Keratinocyte (primary cell): ENCODE measurements around the gene ZMIZ1. TPM values are rescaled to one million over a fixed set of nuclear protein-coding genes. Genes with fewer than 3 reads are reported as not detected.

Experiments
- DNase-seq: peaks from one replicate; pipeline ENCODE4 v3.0.0-alpha.2; 2011; ENCODE audit warnings: low read depth, missing footprints, low spot score
- FAIRE-seq: peaks from 2 replicates; lab custom pipeline; 2011; peaks lifted over from hg19 to GRCh38; lab: Jason Lieb, UNC
- H2AFZ ChIP-seq: 2 replicates; pipeline ENCODE4 v1.6.0; 2012; ENCODE audit warnings: low read length, control low read depth, inconsistent platforms; ENCODE audit not compliant: control insufficient read depth
- H3K27ac ChIP-seq: 2 replicates; pipeline ENCODE4 v1.5.1; 2011; ENCODE audit warnings: low read length; ENCODE audit not compliant: control insufficient read depth, insufficient read depth
- H3K27me3 ChIP-seq: 3 replicates; pipeline ENCODE4 v1.6.0; 2011; ENCODE audit warnings: low read length; ENCODE audit not compliant: control insufficient read depth, insufficient read depth; ENCODE audit errors: extremely low read depth
- H3K36me3 ChIP-seq, 2 experiments: 2 replicates in 1 of 2; 3 replicates in 1 of 2; pipeline ENCODE4 v1.5.1; 2011; ENCODE audit warnings: low read length in 2 of 2, mild to moderate bottlenecking in 1 of 2; ENCODE audit not compliant: control insufficient read depth in 2 of 2, insufficient read depth in 2 of 2; ENCODE audit errors: extremely low read depth in 1 of 2
- H3K4me1 ChIP-seq: 3 replicates; pipeline ENCODE4 v1.5.1; 2011; ENCODE audit warnings: low read length; ENCODE audit not compliant: control insufficient read depth, insufficient read depth; ENCODE audit errors: extremely low read depth
- H3K4me2 ChIP-seq: 3 replicates; pipeline ENCODE4 v1.6.0; 2011; ENCODE audit warnings: low read depth, low read length; ENCODE audit not compliant: control insufficient read depth, insufficient read depth; ENCODE audit errors: extremely low read depth
- H3K4me3 ChIP-seq, 3 experiments: fragments of 200-600 bp in 1 of 3; sonication (generic) in 1 of 3; 2 replicates in 2 of 3; 3 replicates in 1 of 3; pipeline ENCODE4 v1.5.1; 2011 to 2016; ENCODE audit warnings: low read length in 3 of 3, mild to moderate bottlenecking in 3 of 3, control low read depth in 2 of 3, inconsistent platforms in 1 of 3, low read depth in 1 of 3, mixed read lengths in 1 of 3, mixed run types in 1 of 3, moderate library complexity in 1 of 3; ENCODE audit not compliant: control insufficient read depth in 2 of 3, insufficient read depth in 2 of 3; ENCODE audit errors: extremely low read depth in 1 of 3
- H3K79me2 ChIP-seq: 2 replicates; pipeline ENCODE4 v1.6.0; 2012; ENCODE audit warnings: low read length; ENCODE audit not compliant: control insufficient read depth, insufficient read depth
- H3K9ac ChIP-seq: 3 replicates; pipeline ENCODE4 v1.6.0; 2011; ENCODE audit warnings: low read length; ENCODE audit not compliant: control insufficient read depth, insufficient read depth; ENCODE audit errors: extremely low read depth
- H3K9me1 ChIP-seq: 3 replicates; pipeline ENCODE4 v1.6.0; 2011; ENCODE audit warnings: low read length; ENCODE audit not compliant: control insufficient read depth, insufficient read depth; ENCODE audit errors: extremely low read depth
- H3K9me3 ChIP-seq: 2 replicates; pipeline ENCODE4 v1.5.1; 2012; ENCODE audit warnings: low read depth, low read length; ENCODE audit not compliant: control insufficient read depth
- H4K20me1 ChIP-seq: 3 replicates; pipeline ENCODE4 v1.6.0; 2011; ENCODE audit warnings: low read length; ENCODE audit not compliant: control insufficient read depth, insufficient read depth; ENCODE audit errors: extremely low read depth
- EZH2 ChIP-seq: IDR thresholded peaks from one replicate; pipeline ENCODE4 v1.6.1; 2012; ENCODE audit warnings: inconsistent platforms, mild to moderate bottlenecking, low read length, moderate library complexity
- dilution Hi-C: fragments of 300-500 bp; cut with MboI; formaldehyde crosslinking; loops from one replicate; pipeline ENCODE4 v1.7.0; 2020; ENCODE audit warnings: low sequenced_read_pairs; ENCODE audit not compliant: extremely low pct_ligation_motif_present
- polyA plus RNA-seq, 5 experiments: library from polyadenylated mRNA; depleted of rRNA in 3 of 5; stranded (reverse) in 3 of 5; stranded (forward) in 1 of 5; unstranded in 1 of 5; fragments of >200 nt; gene quantifications; 1 replicate in 1 of 5; 2 replicates in 3 of 5; 3 replicates in 1 of 5; pipeline versions ENCODE4 v1.2.1 to v1.2.3, GENCODE V29; 2011 to 2012; ENCODE audit warnings: missing spikeins in 2 of 5, low read depth in 1 of 5, low replicate concordance in 1 of 5
- TF ChIP-seq, protein P1 (sequence below), 3 experiments: IDR thresholded peaks in 1 of 3; conservative IDR thresholded peaks in 1 of 3; optimal IDR thresholded peaks in 1 of 3; 2 replicates in 2 of 3; 3 replicates in 1 of 3; pipeline versions ENCODE3 to v1.5.1; 2011; ENCODE audit warnings: low read length in 3 of 3, mild to moderate bottlenecking in 3 of 3, moderate library complexity in 2 of 3, control low read depth in 1 of 3, inconsistent platforms in 1 of 3; ENCODE audit not compliant: insufficient read depth in 2 of 3; ENCODE audit errors: extremely low read depth in 1 of 3

Gene ZMIZ1
- polyA plus RNA-seq, 1 donor (not counting 4 experiments of a cell fraction or from before 2014, with no cell fraction given), result 1.8 TPM

DNA sequence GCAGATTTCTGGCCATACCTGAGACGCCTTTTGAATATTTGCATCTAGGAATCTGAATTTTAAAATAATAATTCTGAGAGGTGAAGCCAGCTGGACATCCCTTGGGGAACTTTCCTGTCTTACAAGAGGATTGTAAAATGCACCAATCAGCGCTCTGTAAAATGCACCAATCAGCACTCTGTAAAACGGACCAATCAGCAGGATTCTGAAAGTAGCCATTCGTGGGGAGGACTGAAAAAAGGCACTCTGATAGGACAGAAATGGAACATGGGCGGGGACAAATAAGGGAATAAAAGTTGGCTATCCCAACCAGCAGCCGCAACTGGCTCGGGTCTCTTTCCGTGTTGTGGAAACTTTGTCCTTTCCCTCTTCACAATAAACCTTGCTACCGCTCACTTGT, 288.4 kb downstream of the ZMIZ1 start:
- Histone ChIP-seq H4K20me1 (peaks cover 14% of the 10 kb centered on the region), H3K36me3 (peaks cover 22 to 31% of the 10 kb centered on the region in 2 experiments), H3K4me2 (no peak overlapping the region), H3K9me1 (peaks cover 3% of the 10 kb centered on the region), H3K4me1 (no peaks in the 10 kb centered on the region), H3K9ac (no peak overlapping the region), H2AFZ (no peak overlapping the region), H3K4me3 (no peak overlapping the region), H3K27ac (no peak overlapping the region), H3K79me2 (peaks cover 8% of the 10 kb centered on the region), H3K9me3 (no peaks in the 10 kb centered on the region), H3K27me3 (no peaks in the 10 kb centered on the region)
- dilution Hi-C loops, result no loop called here
- DNase-seq, result no peak
- FAIRE-seq, result no peak
- TF ChIP-seq EZH2, result no peak
- TF ChIP-seq, protein P1, sequence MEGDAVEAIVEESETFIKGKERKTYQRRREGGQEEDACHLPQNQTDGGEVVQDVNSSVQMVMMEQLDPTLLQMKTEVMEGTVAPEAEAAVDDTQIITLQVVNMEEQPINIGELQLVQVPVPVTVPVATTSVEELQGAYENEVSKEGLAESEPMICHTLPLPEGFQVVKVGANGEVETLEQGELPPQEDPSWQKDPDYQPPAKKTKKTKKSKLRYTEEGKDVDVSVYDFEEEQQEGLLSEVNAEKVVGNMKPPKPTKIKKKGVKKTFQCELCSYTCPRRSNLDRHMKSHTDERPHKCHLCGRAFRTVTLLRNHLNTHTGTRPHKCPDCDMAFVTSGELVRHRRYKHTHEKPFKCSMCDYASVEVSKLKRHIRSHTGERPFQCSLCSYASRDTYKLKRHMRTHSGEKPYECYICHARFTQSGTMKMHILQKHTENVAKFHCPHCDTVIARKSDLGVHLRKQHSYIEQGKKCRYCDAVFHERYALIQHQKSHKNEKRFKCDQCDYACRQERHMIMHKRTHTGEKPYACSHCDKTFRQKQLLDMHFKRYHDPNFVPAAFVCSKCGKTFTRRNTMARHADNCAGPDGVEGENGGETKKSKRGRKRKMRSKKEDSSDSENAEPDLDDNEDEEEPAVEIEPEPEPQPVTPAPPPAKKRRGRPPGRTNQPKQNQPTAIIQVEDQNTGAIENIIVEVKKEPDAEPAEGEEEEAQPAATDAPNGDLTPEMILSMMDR (optimal IDR thresholded peaks at IDR 0.05 in 1 of 3, IDR thresholded peaks at IDR 0.05 in 1 of 3, conservative IDR thresholded peaks at IDR 0.05 in 1 of 3; ENCODE audit: extremely low read depth in 1 of 3, insufficient read depth in 2 of 3, low read length in 3 of 3), result no peak

DNA sequence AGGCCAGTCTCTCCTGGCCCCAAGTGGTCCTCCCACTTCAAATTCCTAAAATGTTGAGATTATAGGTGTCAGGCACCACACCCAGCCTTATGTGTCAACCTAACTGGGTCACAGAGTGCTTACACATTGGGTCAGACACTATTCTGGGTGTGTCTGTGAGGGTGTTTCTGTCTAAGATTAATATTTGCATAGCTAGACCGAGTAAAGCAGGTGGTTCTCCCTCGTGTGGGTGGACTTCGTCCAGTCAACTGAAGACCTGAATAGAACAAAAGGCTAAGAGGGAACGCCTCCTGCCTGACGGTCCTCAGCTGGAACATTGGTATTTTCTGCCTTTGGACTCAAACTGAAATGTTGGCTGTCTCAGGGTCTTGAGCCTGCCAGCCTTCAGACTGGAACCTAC, 290.0 kb downstream of the ZMIZ1 start:
- DNase-seq (no peak), FAIRE-seq (no peak)
- no peaks in the 10 kb centered on the region for H3K9me1 ChIP-seq
- H3K4me3 ChIP-seq, result no peak overlapping the region
- no peaks in the 10 kb centered on the region for H3K9me3 ChIP-seq
- H3K27ac ChIP-seq, result no peak overlapping the region
- H3K9ac ChIP-seq, result no peak overlapping the region
- no peaks in the 10 kb centered on the region for H3K4me1 ChIP-seq
- no peak overlapping the region for H3K4me2 ChIP-seq
- no peaks in the 10 kb centered on the region for H3K27me3 ChIP-seq
- dilution Hi-C loops, result no loop called here
- no peak overlapping the region for H2AFZ ChIP-seq
- peaks cover 12 to 15% of the 10 kb centered on the region in 2 experiments for H3K36me3 ChIP-seq
- TF ChIP-seq EZH2, result no peak
- TF ChIP-seq, protein P1 (optimal IDR thresholded peaks at IDR 0.05 in 1 of 3, IDR thresholded peaks at IDR 0.05 in 1 of 3, conservative IDR thresholded peaks at IDR 0.05 in 1 of 3; ENCODE audit: extremely low read depth in 1 of 3, insufficient read depth in 2 of 3, low read length in 3 of 3), result no peak
- H4K20me1 ChIP-seq, result peaks cover 4% of the 10 kb centered on the region
- peaks cover 1% of the 10 kb centered on the region for H3K79me2 ChIP-seq
